Raji (cell line): Measurements from ENCODE around the gene SF3A2.
A peak's percentile ranks its signal among the peaks of the same experiment; 100 is the strongest.

Experiments used
- POLR2A ChIP-seq: IDR thresholded peaks from 2 replicates; pipeline ENCODE4 v1.6.1; 2011; ENCODE audit warnings: low read depth, low read length, control low read depth; ENCODE audit not compliant: insufficient read depth

SF3A2 gene

GRCh38 chr19:2236314-2237050, at the start of gene SF3A2, which contains the start of gene PLEKHJ1:
Gene SF3A2, plus strand, starts transcription at chr19:2236824. Its CDS starts 6,595 bp downstream, at chr19:2243419.
Gene PLEKHJ1, minus strand, starts transcription at chr19:2236329. Its CDS starts 81 bp downstream, at chr19:2236248.
- TF ChIP-seq POLR2A, result peak; percentile 85

GRCh38 chr19:2187159-2187558, 49.5 kb upstream of the SF3A2 start:
- TF ChIP-seq POLR2A, result no peak

GRCh38 chr19:2188708-2189385, 47.8 kb upstream of the SF3A2 start:
- TF ChIP-seq POLR2A, result no peak

GRCh38 chr19:2189880-2190279, 46.7 kb upstream of the SF3A2 start:
- TF ChIP-seq POLR2A, result no peak

- TF ChIP-seq POLR2A, result no peak
Observed at GRCh38 chr19:2190848-2191455, 45.7 kb upstream of the SF3A2 start.

GRCh38 chr19:2191456-2192310, 44.9 kb upstream of the SF3A2 start:
- no peak for TF ChIP-seq POLR2A

- TF ChIP-seq POLR2A, result no peak
Observed at GRCh38 chr19:2192862-2193261, 43.8 kb upstream of the SF3A2 start.

- no peak for TF ChIP-seq POLR2A
Observed at GRCh38 chr19:2193807-2194206, 42.8 kb upstream of the SF3A2 start.

GRCh38 chr19:2194513-2195078, 42.0 kb upstream of the SF3A2 start:
- TF ChIP-seq POLR2A, result no peak

- no peak for TF ChIP-seq POLR2A
Observed at GRCh38 chr19:2195361-2195760, 41.3 kb upstream of the SF3A2 start.

- TF ChIP-seq POLR2A, result no peak
Observed at GRCh38 chr19:2195914-2196313, 40.7 kb upstream of the SF3A2 start.

GRCh38 chr19:2197270-2197669, 39.4 kb upstream of the SF3A2 start:
- no peak for TF ChIP-seq POLR2A

GRCh38 chr19:2198317-2198716, 38.3 kb upstream of the SF3A2 start:
- TF ChIP-seq POLR2A, result no peak

GRCh38 chr19:2199215-2199614, 37.4 kb upstream of the SF3A2 start:
- no peak for TF ChIP-seq POLR2A
